Panc1 (cell line): ENCODE data around the gene HSPA4. TPM values are rescaled to one million over a fixed set of nuclear protein-coding genes. Genes with fewer than 3 reads are reported as not detected.

ENCODE experiments used
- ATAC-seq: fragments of 200-7000 bp; cut with Tn5 transposase; 2 replicates; pipeline ENCODE4 v1.9.1; 2020; ENCODE audit warnings: mild to moderate bottlenecking, moderate library complexity
- BruUV-seq: library from RNA; stranded (reverse); fragments of 400-500 nt; replicated peaks from 2 replicates; lab custom pipeline; 2021; lab: Mats Ljungman, UMichigan
- CTCF ChIA-PET: fragments of 300-600 bp; sonication (Branson Sonifier 250); formaldehyde crosslinking; loops from one replicate; lab custom pipeline; 2022; ENCODE audit warnings: antibody characterized with exemption; lab: Charles Lee
- POLR2A ChIA-PET: fragments of 300-600 bp; sonication (Branson Sonifier 250); formaldehyde crosslinking; loops from one replicate; lab custom pipeline; 2022; ENCODE audit warnings: antibody characterized with exemption; lab: Charles Lee
- DNase-seq: peaks from one replicate; pipeline ENCODE4 v3.0.0-alpha.2; 2010; ENCODE audit warnings: low read depth, low spot score
- H3K27ac ChIP-seq: 2 replicates; pipeline ENCODE4 v1.5.1; 2011; ENCODE audit warnings: mild to moderate bottlenecking, low read length, inconsistent platforms
- H3K27me3 ChIP-seq: fragments of 200-500 bp; sonication (Bioruptor generic); 2 replicates; pipeline ENCODE4 v1.6.0; 2014; ENCODE audit warnings: low read length, inconsistent platforms; ENCODE audit not compliant: control insufficient read depth, insufficient read depth
- H3K36me3 ChIP-seq: fragments of 200-500 bp; sonication (Bioruptor generic); 2 replicates; pipeline ENCODE4 v1.5.1; 2014; ENCODE audit warnings: inconsistent platforms, mild to moderate bottlenecking, low read length, moderate library complexity; ENCODE audit not compliant: control insufficient read depth, insufficient read depth
- H3K4me1 ChIP-seq: 2 replicates; pipeline ENCODE4 v1.5.1; 2011; ENCODE audit warnings: inconsistent platforms, mild to moderate bottlenecking, low read length, moderate library complexity; ENCODE audit not compliant: control insufficient read depth, insufficient read depth
- H3K4me3 ChIP-seq, 2 experiments: 2 replicates each; pipeline ENCODE4 v1.5.1; 2011 to 2012; ENCODE audit warnings: low read depth in 2 of 2, low read length in 2 of 2, mild to moderate bottlenecking in 2 of 2, inconsistent platforms in 1 of 2, moderate library complexity in 1 of 2
- H3K9me3 ChIP-seq: fragments of 200-500 bp; sonication (Bioruptor generic); 2 replicates; pipeline ENCODE4 v1.5.1; 2014; ENCODE audit warnings: low read depth, mild to moderate bottlenecking, inconsistent platforms, low read length, moderate library complexity; ENCODE audit not compliant: control insufficient read depth, insufficient read depth
- CTCF ChIP-seq: fragments of 450-650 bp; IDR thresholded peaks from 2 replicates; pipeline ENCODE4 v1.5.1; 2017; ENCODE audit warnings: mild to moderate bottlenecking
- POLR2AphosphoS5 ChIP-seq: IDR thresholded peaks from 2 replicates; pipeline ENCODE4 v1.6.1; 2012; ENCODE audit warnings: mild to moderate bottlenecking, low read depth, low read length, moderate library complexity
- REST ChIP-seq, 2 experiments: IDR thresholded peaks; 2 replicates each; pipeline ENCODE4 v1.6.1; 2011 to 2012; ENCODE audit warnings: low read depth in 2 of 2, control low read depth in 1 of 2, low read length in 1 of 2, mild to moderate bottlenecking in 1 of 2, moderate library complexity in 1 of 2; ENCODE audit not compliant: insufficient read depth in 1 of 2
- SIN3A ChIP-seq: IDR thresholded peaks from 2 replicates; pipeline ENCODE4 v1.6.1; 2012; ENCODE audit warnings: low read depth, mild to moderate bottlenecking, low read length, moderate library complexity, borderline replicate concordance; ENCODE audit not compliant: insufficient read depth
- TCF7L2 ChIP-seq: IDR thresholded peaks from 2 replicates; pipeline ENCODE4 v1.6.1; 2011; ENCODE audit warnings: mild to moderate bottlenecking, low read depth, low read length, inconsistent platforms
- in situ Hi-C: cut with HindIII; loops from 2 replicates; pipeline ENCODE4 v1.10.0; 2016; ENCODE audit warnings: low sequenced_read_pairs, low pct_unique_long_range_greater_than_20kb
- intact Hi-C: fragments of 100-400 bp; cut with micrococcal nuclease; formaldehyde crosslinking; loops from one replicate; pipeline ENCODE4 v1.10.0; 2022; ENCODE audit not compliant: unreplicated experiment
- total RNA-seq: library from RNA; stranded (reverse); gene quantifications from one replicate; pipeline ENCODE4 v1.2.1, GENCODE V29; 2021; ENCODE audit not compliant: unreplicated experiment

HSPA4 gene
- total RNA-seq, 1 experiment from 2014 or later: 247 TPM

- ChIA-PET CTCF (no interaction called here), POLR2A (no interaction called here)
- Histone ChIP-seq H3K36me3 (no peaks in the 10 kb centered on the region), H3K27me3 (no peaks in the 10 kb centered on the region), H3K27ac (no peak overlapping the region), H3K4me3 (no peak overlapping the region), H3K9me3 (no peaks in the 10 kb centered on the region), H3K4me1 (no peaks in the 10 kb centered on the region)
- TF ChIP-seq REST (IDR thresholded peaks at IDR 0.05; ENCODE audit: insufficient read depth in 1 of 2, low read depth in 2 of 2, low read length in 1 of 2) (no peak), SIN3A (no peak), TCF7L2 (no peak), POLR2AphosphoS5 (no peak), CTCF (no peak)
- DNase-seq (no peak), ATAC-seq (no peak)
- intact Hi-C loops: no loop called here
- no TSS peak for BruUV-seq
- in situ Hi-C loops: no loop called here
These were observed 96.2 kb downstream of the HSPA4 start for GRCh38 chr5:133147815-133148567.

- CTCF ChIA-PET: no interaction called here
- BruUV-seq: no TSS peak
- no peak for DNase-seq
- H3K4me3 ChIP-seq: no peak overlapping the region
- TF ChIP-seq REST (IDR thresholded peaks at IDR 0.05; ENCODE audit: insufficient read depth in 1 of 2, low read depth in 2 of 2, low read length in 1 of 2) (no peak), CTCF (no peak), SIN3A (no peak), POLR2AphosphoS5 (no peak), TCF7L2 (no peak)
- intact Hi-C loops: no loop called here
- no peaks in the 10 kb centered on the region for H3K27me3 ChIP-seq
- in situ Hi-C loops: no loop called here
- POLR2A ChIA-PET: no interaction called here
- H3K4me1 ChIP-seq: no peaks in the 10 kb centered on the region
- no peaks in the 10 kb centered on the region for H3K36me3 ChIP-seq
- H3K9me3 ChIP-seq: no peaks in the 10 kb centered on the region
- ATAC-seq: no peak
- no peak overlapping the region for H3K27ac ChIP-seq
These were observed 97.5 kb downstream of the HSPA4 start for GRCh38 chr5:133149345-133149744.
